Kidney (tissue), 14 donors: ENCODE measurements around the gene CCSER2. TPM values are rescaled to one million over a fixed set of nuclear protein-coding genes. Genes with fewer than 3 reads are reported as not detected.
A peak's percentile ranks its signal among the peaks of the same experiment; 100 is the strongest.

Experiments used
- DNase-seq, 5 donors: peaks; one replicate each; pipeline ENCODE4 v3.0.0-alpha.2; 2013 to 2020
- FAIRE-seq: peaks from 2 replicates; lab custom pipeline; 2012; peaks lifted over from hg19 to GRCh38; lab: Jason Lieb, UNC
- H3K27ac ChIP-seq, 2 donors: one replicate each; pipeline ENCODE4 v1.7.0; 2013; ENCODE audit warnings: low read depth in 2 of 2, low read length in 2 of 2, inconsistent platforms in 1 of 2
- H3K27me3 ChIP-seq: one replicate; pipeline ENCODE4 v1.7.1; 2013; ENCODE audit warnings: low read length, inconsistent platforms; ENCODE audit not compliant: control insufficient read depth, insufficient read depth
- H3K36me3 ChIP-seq, 3 donors: one replicate each; pipeline versions ENCODE4 v1.7.0 to v1.7.1; 2013; ENCODE audit warnings: low read length in 3 of 3, control low read depth in 1 of 3, inconsistent platforms in 1 of 3; ENCODE audit not compliant: insufficient read depth in 3 of 3, control insufficient read depth in 2 of 3
- H3K4me1 ChIP-seq, 3 donors: one replicate each; pipeline versions ENCODE4 v1.7.0 to v1.7.1; 2013; ENCODE audit warnings: low read length in 3 of 3, inconsistent platforms in 1 of 3, low read depth in 1 of 3; ENCODE audit not compliant: control insufficient read depth in 2 of 3, insufficient read depth in 2 of 3
- H3K4me3 ChIP-seq, 3 donors: one replicate each; pipeline versions ENCODE4 v1.7.0 to v1.8.1; 2013; ENCODE audit warnings: low read length in 3 of 3, control low read depth in 1 of 3, inconsistent platforms in 1 of 3
- H3K9ac ChIP-seq, 3 donors: one replicate each; pipeline versions ENCODE4 v1.7.0 to v1.7.1; 2013; ENCODE audit warnings: low read length in 3 of 3, control low read depth in 1 of 3, inconsistent platforms in 1 of 3
- H3K9me3 ChIP-seq, 3 donors: one replicate each; pipeline versions ENCODE4 v1.7.0 to v1.7.1; 2013; ENCODE audit warnings: low read length in 3 of 3, control low read depth in 1 of 3, inconsistent platforms in 1 of 3; ENCODE audit not compliant: control insufficient read depth in 2 of 3, insufficient read depth in 1 of 3
- CTCF ChIP-seq: IDR thresholded peaks from 3 replicates; pipeline ENCODE4 v1.5.1; 2012; ENCODE audit warnings: mild to moderate bottlenecking, moderate library complexity, borderline replicate concordance; ENCODE audit not compliant: insufficient read depth; ENCODE audit errors: extremely low read depth
- intact Hi-C: fragments of 100-400 bp; cut with DNase I; formaldehyde crosslinking; loops from one replicate; pipeline ENCODE4 v1.11.1; 2022
- polyA plus RNA-seq: library from polyadenylated mRNA; stranded (reverse); fragments of 350-450 nt; fragmentation: Illumina TruSeq; extraction: RNeasy Lipid Tissue Mini Kit (QIAGEN cat#74804); gene quantifications from one replicate; pipeline ENCODE4 v1.2.3, GENCODE V29; 2014; ENCODE audit warnings: low read depth, low replicate concordance; ENCODE audit not compliant: insufficient read depth
- total RNA-seq: library from RNA; stranded (reverse); fragmentation: NEBNext Ultra II Directional; extraction: Animal tissue kit (Norgen Biotek cat#: 25700); gene quantifications from one replicate; pipeline ENCODE4 v1.2.1, GENCODE V29; 2021
- donor health status: control.
- donor health status: control.
- donor health status: control.
- donor health status: control.
- donor health status: control.
- donor health status: DM: yes; HTN: yes; CAD: no.
- donor health status: Normal renal cell carcinoma (clear cell type).

Gene CCSER2
- total and polyA plus RNA-seq, 2 donors from 2014 or later: 12.6 to 46.4 TPM

GRCh38 chr10:84374455-84374854, 46.1 kb downstream of the CCSER2 start:
- FAIRE-seq: no peak
- DNase-seq: no peak

GRCh38 chr10:84375011-84375410, 46.6 kb downstream of the CCSER2 start:
- Histone ChIP-seq H3K4me3 (no peak overlapping the region), H3K27ac (no peak overlapping the region), H3K9ac (no peak overlapping the region), H3K4me1 (no peaks in the 10 kb centered on the region), H3K9me3 (no peaks in the 10 kb centered on the region), H3K36me3 (peaks cover 0 to 6% (median 0%) of the 10 kb centered on the region in 3 donors), H3K27me3 (no peaks in the 10 kb centered on the region)
- DNase-seq: peak in 3 of 5 donors; percentile 19 to 78 (median 77)
- intact Hi-C loops: loop anchor here (10.0 kb wide), 1 partner anchor 160 kb away; no protein-coding TSS in a partner anchor
- peak; percentile 56 for TF ChIP-seq CTCF
- FAIRE-seq: peak; percentile 60

More at GRCh38 chr10:84374455-84374854, 46.1 kb downstream of the CCSER2 start:
- H3K27ac ChIP-seq: no peak overlapping the region
- H3K9me3 ChIP-seq: no peaks in the 10 kb centered on the region
- H3K9ac ChIP-seq: no peak overlapping the region
- TF ChIP-seq CTCF: no peak
- H3K27me3 ChIP-seq: no peaks in the 10 kb centered on the region
- peaks cover 0 to 6% (median 0%) of the 10 kb centered on the region in 3 donors for H3K36me3 ChIP-seq
- H3K4me3 ChIP-seq: no peak overlapping the region
- no peaks in the 10 kb centered on the region for H3K4me1 ChIP-seq
- intact Hi-C loops: loop anchor here (10.0 kb wide), 1 partner anchor 160 kb away; no protein-coding TSS in a partner anchor

GRCh38 chr10:84375881-84376280, 47.5 kb downstream of the CCSER2 start:
- intact Hi-C loops: loop anchor here (10.0 kb wide), 1 partner anchor 159 kb away; no protein-coding TSS in a partner anchor
- FAIRE-seq (no peak), DNase-seq (no peak)
- Histone ChIP-seq H3K4me1 (no peaks in the 10 kb centered on the region), H3K27ac (no peak overlapping the region), H3K9me3 (no peaks in the 10 kb centered on the region), H3K9ac (no peak overlapping the region), H3K36me3 (peaks cover 0 to 6% (median 0%) of the 10 kb centered on the region in 3 donors), H3K27me3 (no peaks in the 10 kb centered on the region), H3K4me3 (no peak overlapping the region)
- TF ChIP-seq CTCF: no peak

- Histone ChIP-seq H3K4me1 (no peaks in the 10 kb centered on the region), H3K4me3 (no peak overlapping the region), H3K9me3 (no peaks in the 10 kb centered on the region), H3K27ac (no peak overlapping the region), H3K36me3 (peaks cover 0 to 9% (median 0%) of the 10 kb centered on the region in 3 donors), H3K27me3 (no peaks in the 10 kb centered on the region), H3K9ac (no peak overlapping the region)
- no peak for DNase-seq
- FAIRE-seq: no peak
- intact Hi-C loops: no loop called here
- TF ChIP-seq CTCF: no peak
These were observed 59.8 kb downstream of the CCSER2 start for GRCh38 chr10:84388148-84388547.
